Adipose tissue (tissue), 3 donors: Measurements from ENCODE around the gene GNPDA1. TPM values are rescaled to one million over a fixed set of nuclear protein-coding genes. Genes with fewer than 3 reads are reported as not detected.
"Not testable (repeated sequence)": the region's sequence is repeated elsewhere in the genome, so short reads cannot be mapped to it uniquely, and the experiment has no call there.

Experiments used
- H3K27ac ChIP-seq: one replicate; pipeline ENCODE4 v1.5.1; 2013; ENCODE audit warnings: low read depth, low read length
- WGBS, 3 donors: extraction: QIAGEN DNeasy Blood & Tissue Kit; methylation state at CpG; one replicate each; pipeline ENCODE4 v1.1.7; 2013; 5-methylcytosine and 5-hydroxymethylcytosine counted together
- polyA plus RNA-seq, 3 donors: library from polyadenylated mRNA; stranded (reverse); fragments of 200-250 nt; gene quantifications; one replicate each; pipeline ENCODE4 v1.2.3, GENCODE V29; 2013
- donor health status: healthy with polysubstance abuse.
- donor health status: Bipolar disorder and iron deficiency.
- donor health status: healthy.

GNPDA1 gene
- 10 to 100 TPM in 2 of 3 donors, 1 to 10 TPM in 1; 6.4 to 36.1 (median 10.3) TPM for polyA plus RNA-seq

GRCh38 chr5:142012792-142013388 is at the start of gene GNPDA1:
Gene GNPDA1 (minus strand): TSS chr5:142013027. CDS start chr5:142012035, 992 bp downstream.
- 1 to 2% (median 1%) methylated on average over 53 to 58 of the region's 58 CpGs for WGBS, 3 donors
- H3K27ac ChIP-seq, result no peak within 1 kb of the TSS

DNA sequence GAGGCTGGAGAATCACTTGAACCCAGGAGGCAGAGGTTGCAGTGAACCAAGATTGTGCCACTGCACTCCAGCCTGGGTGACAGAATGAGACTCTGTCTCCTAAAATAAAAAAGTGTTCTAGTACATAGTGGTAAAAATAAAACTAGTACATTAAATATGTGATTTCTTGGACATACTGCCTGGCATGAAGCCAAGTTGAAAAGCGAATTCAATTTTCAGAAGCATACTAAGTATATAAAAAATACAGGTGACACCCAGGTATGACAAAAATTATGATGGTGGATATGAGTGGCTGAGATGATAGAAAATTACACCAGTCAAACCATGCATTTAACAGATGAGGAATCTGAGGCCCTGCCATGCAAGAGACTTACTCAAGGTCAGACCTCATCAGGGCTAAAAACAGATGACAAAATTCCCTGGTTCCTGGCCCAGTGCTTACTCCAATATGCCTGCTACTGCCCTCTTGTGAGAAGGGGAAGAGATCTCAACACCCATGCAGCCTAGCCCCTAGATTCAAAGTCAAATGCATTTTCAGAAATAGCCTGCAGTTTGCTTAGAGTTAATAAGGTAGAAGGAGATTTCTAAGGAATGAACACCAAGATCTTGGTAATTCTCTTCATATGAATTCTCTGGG is 46.6 kb upstream of the GNPDA1 start:
- 73 to 87% (median 75%) methylated on average over 1 of the region's 1 CpG for WGBS, 3 donors

DNA sequence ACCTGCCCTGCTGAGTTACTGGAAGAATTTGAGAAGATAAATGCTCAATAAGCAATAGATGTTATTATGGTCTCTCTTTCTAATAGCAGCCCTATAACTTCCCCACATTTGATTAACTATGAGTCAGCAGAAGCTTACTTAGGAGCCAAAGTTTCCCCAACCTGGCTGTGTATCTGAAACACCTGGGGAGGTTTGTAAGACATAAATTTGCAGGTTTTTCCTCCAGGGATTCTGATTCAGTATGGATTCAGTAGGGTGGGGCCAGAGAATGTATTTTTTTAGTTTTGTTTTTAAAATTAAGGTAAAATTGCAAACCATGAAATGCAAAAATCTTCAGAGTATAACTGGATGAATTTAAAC is 44.9 kb upstream of the GNPDA1 start:
- H3K27ac ChIP-seq, result no peak overlapping the region

More for the DNA sequence above, 46.6 kb upstream of the GNPDA1 start:
- H3K27ac ChIP-seq, result no peak overlapping the region

GRCh38 chr5:142056816-142057696 is 44.2 kb upstream of the GNPDA1 start:
- H3K27ac ChIP-seq, result no peak overlapping the region
- 67 to 76% (median 68%) methylated on average over 5 of the region's 5 CpGs for WGBS, 3 donors

- H3K27ac ChIP-seq, result no peak overlapping the region
- WGBS, 3 donors, result 96 to 100% (median 96%) methylated on average over 1 of the region's 1 CpG
These were observed 42.5 kb upstream of the GNPDA1 start for GRCh38 chr5:142055301-142055700.

- H3K27ac ChIP-seq, result no peak overlapping the region
- 42 to 55% (median 42%) methylated on average over 4 of the region's 4 CpGs for WGBS, 3 donors
These were observed 40.8 kb upstream of the GNPDA1 start for GRCh38 chr5:142053426-142054151.

- not testable (repeated sequence) for H3K27ac ChIP-seq
- WGBS, 3 donors, result 82 to 94% (median 93%) methylated on average over 4 of the region's 4 CpGs
These were observed 39.2 kb upstream of the GNPDA1 start for GRCh38 chr5:142052026-142052425.

DNA sequence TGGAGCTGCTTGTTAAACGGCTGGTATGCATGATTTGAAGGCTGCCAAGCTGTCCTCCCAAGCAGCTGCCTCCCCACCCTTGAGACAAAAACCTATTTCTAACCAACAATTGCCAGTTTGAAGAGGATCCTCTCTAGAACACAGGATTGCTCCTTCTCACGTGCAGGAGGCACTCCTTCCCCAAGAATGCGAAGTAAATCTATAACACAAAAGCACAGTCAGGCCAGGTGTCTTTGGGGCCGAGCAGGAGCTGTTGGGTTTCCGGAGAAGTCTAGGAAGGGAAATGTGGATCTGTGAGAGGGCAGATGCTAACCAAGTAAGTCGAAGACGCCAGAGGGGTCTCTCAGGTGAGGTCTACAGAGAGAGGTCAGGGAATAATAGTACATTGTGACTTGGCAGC is 35.4 kb upstream of the GNPDA1 start:
- WGBS, 3 donors, result 59 to 78% (median 75%) methylated on average over 7 of the region's 7 CpGs
- H3K27ac ChIP-seq, result no peak overlapping the region

DNA sequence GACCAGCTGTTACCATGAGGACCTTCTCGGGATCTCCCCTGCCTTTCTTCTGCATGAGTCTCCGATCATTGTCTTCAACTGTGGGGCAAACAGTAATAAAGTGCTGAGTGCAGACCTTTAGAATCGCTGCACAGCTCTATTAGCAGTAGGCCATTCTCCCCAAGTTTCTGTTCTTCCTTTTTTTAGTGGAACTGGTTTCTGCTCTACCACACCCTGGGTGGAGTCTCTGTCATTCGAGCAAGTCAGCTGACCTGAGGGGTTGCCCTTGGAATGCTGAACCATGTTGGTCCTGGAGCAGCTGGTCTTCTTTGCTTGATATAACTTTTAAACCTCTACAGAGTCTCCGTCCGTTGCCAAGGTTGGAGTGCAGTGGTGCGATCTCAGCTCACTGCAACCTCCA is 33.4 kb upstream of the GNPDA1 start:
- H3K27ac ChIP-seq, result no peak overlapping the region
- WGBS, 3 donors, result 79 to 82% (median 80%) methylated on average over 7 of the region's 7 CpGs

GRCh38 chr5:142040881-142041280 is 28.1 kb upstream of the GNPDA1 start:
- WGBS, 3 donors, result 93 to 98% (median 97%) methylated on average over 6 of the region's 6 CpGs
- not testable (repeated sequence) for H3K27ac ChIP-seq

DNA sequence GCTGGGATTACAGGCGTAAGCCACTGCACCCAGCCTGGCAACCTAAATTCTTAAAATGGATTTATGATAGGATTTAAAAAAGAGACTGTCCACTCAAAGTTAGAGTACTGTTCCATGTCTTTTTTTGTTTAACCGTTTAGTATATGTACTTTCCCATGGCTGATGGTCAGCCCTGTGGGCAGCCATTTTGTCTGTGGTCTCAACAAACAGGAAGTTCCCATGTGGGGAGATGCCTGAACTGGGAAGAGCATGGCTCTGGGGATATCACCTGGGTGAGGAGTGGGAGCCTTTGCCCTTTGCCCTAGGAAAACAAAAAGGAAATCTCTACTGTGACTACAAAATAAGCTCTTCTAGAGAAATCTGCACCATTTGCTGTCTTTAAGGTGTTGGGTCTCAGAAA is 27.5 kb upstream of the GNPDA1 start:
- WGBS, 3 donors, result 89 to 95% (median 92%) methylated on average over 2 of the region's 2 CpGs
- no peak overlapping the region for H3K27ac ChIP-seq

DNA sequence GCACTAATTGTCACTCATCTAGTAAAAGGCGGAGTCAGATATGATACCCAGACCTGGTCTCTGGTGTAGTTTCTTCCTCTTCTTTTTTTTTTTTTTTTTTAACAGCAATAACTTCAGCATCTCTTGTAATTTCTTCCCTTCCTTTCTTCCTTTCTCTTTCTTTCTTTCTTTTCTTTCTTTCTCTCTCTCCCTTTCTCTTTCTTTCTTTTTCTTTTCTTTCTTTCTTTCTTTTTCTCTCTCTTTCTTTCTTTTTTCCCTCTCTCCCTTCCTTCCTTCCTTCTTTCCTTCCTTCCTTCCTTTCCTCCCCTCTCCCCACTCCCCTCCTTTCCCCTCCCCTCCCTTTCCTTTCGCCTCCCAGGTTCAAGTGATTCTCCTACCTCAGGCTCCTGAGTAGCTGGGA is 25.9 kb upstream of the GNPDA1 start:
- H3K27ac ChIP-seq, result no peak overlapping the region
- WGBS, 3 donors, result 96 to 100% (median 98%) methylated on average over 2 of the region's 2 CpGs

DNA sequence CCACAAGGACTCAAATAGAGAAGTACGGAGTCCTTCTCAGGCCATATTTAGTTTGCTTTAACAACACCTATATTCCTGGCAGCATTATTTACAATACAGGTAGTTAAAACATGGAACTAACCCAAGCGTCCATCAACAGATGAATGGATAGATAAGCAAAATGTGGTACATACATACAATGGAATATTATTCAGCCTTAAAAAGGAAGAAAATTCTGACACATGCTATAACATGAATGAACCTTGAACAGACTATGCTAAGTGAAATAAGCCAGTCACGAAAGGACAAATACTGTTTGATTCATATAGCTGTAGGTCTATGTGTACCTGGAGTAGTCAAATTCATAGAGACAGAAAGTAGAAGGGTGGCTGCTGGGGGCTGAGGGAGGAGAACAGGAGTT is 24.8 kb upstream of the GNPDA1 start:
- 85 to 97% (median 95%) methylated on average over 3 of the region's 3 CpGs for WGBS, 3 donors

DNA sequence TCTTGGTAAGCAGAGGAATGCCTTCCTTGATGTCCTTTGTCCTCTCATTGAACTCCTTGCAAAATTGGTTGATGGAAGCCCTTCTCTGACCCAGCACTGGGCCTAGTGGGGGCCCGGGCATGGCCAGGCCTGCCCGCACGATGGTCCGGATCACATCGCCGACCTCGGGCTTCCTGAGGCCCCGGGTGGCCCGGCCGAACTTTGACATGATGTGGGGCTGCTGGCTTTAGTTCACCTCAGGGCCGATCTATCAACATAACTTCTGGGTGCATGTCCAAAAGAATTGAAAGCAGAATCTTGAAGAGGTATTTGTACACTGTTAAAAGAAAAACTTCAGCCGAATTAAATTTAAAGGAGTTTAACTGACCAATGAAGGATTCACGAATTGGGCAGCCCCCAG is 24.1 kb upstream of the GNPDA1 start:
- 91 to 93% (median 92%) methylated on average over 13 of the region's 13 CpGs for WGBS, 3 donors
- no peak overlapping the region for H3K27ac ChIP-seq

More for the DNA sequence above, 24.8 kb upstream of the GNPDA1 start:
- not testable (repeated sequence) for H3K27ac ChIP-seq

- H3K27ac ChIP-seq, result no peak overlapping the region
These were observed 22.2 kb upstream of the GNPDA1 start for GRCh38 chr5:142034994-142035393.

- not testable (repeated sequence) for H3K27ac ChIP-seq
- 87 to 89% (median 89%) methylated on average over 15 of the region's 15 CpGs for WGBS, 3 donors
These were observed 21.1 kb upstream of the GNPDA1 start for GRCh38 chr5:142033632-142034567.

GRCh38 chr5:142032747-142033631 is 20.2 kb upstream of the GNPDA1 start:
- 65 to 73% (median 72%) methylated on average over 19 of the region's 19 CpGs for WGBS, 3 donors
- no peak overlapping the region for H3K27ac ChIP-seq
